Activated CD8-positive, alpha-beta memory T cell treated with anti-CD3 and anti-CD28 coated beads for 4 hours (primary cell): ENCODE results near the gene FDX2.

Experiments used
- DNase-seq, 2 donors: peaks; one replicate each; pipeline ENCODE4 v3.0.0-alpha.2; 2020; ENCODE audit warnings: low read depth in 2 of 2

FDX2 gene

DNA sequence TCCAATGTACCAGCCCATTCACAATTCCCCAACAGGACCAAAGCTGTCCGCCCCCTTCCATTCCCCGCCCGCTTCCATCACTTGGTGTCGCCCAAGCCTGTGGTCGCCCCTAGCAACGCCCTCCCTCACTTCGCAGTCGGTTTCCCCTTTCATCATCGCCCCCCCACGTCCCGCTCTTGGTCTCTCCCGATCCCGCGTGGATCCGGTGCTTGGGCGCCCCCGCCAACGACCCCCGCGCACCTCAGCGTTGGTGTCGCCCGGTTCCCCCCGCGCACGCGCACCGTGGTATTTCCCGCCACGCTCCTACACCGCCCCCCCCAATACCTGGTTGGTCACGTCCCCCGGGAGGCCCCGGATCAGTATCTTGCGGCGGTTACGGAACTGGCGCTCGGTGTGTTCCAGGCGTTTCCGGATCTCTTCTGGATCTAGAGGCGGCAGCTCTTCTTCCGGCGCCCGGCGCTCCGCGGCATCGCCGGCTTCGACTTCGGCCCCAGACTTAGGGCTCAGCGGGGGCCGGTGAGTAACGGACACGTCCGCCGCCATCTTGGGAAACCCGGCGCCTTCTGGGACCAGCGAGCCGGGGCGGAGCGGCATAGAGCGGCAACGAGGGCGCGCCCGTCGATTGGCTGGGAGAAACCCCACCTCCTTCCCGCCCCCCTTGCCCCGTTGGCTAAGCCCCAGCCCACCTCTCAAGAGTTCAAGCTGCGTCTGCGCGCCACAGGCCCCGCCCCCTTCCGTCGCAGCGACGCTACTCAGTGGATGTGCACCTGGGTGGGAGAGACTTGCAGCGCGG lies 17.3 kb upstream of the FDX2 start, which contains the start of gene RAVER1:
Gene RAVER1, minus strand, starts transcription at position 565 of the 793 bp plus-strand sequence. Its CDS starts 22 bp downstream, at position 543.
- peak; percentile 96 for DNase-seq

DNA sequence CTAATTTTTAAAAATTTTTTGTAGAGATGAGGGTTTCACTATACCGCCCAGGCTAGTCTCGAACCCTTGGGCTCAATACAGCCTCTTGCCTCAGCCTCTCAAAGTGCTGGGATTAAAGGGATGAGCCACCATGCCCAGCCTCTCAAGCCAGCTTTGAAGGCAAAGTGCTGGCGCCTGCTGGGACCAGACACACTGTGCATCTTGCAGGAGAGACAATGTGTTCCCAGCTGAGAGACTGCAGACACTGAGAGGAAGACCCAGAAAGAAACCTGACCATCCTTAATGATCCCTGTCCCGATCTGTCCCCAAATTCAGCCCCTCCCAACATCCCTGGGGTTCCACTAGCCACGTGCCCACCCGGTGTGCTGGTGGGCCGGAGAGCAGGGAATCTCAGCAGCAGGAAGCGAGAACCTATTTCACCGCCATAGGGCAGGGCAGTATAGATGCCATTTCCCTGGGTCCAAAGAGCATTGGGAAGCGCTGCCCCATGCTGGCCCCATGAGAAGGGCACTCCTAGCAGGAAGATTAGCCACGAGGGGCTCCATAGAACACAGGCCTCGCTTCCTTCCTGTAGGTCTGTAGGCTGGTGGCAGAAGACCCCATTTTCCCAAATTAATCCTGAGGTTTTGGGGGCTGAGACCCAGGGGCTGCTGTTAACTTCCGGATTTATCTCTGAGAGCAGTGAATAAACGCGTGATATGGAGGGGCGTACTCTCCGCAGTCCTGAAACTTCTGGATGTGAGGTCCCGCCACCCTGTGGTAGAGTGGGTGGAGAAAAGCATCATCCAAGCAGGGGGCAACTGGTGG lies 16.5 kb upstream of the FDX2 start:
- no peak for DNase-seq

DNA sequence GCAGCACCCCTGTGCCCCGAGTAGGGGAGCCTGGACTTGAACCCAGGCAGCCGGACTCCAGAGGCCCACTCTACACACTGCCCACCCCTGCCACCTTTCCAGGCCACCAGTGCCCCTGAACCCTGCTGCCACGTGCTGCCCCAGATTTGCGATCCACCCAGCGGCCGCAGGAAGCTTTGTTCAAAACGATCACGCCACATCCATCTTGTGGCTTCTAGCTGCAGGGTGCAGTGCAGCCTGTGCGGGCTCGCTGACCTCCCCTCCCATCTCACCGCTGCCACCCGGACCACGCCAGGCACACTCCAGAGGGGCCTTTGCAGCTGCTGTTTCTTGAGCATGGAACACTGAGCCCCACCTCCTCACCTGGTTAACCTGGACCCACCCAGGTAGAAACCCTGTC lies 13.7 kb upstream of the FDX2 start:
- no peak for DNase-seq

DNA sequence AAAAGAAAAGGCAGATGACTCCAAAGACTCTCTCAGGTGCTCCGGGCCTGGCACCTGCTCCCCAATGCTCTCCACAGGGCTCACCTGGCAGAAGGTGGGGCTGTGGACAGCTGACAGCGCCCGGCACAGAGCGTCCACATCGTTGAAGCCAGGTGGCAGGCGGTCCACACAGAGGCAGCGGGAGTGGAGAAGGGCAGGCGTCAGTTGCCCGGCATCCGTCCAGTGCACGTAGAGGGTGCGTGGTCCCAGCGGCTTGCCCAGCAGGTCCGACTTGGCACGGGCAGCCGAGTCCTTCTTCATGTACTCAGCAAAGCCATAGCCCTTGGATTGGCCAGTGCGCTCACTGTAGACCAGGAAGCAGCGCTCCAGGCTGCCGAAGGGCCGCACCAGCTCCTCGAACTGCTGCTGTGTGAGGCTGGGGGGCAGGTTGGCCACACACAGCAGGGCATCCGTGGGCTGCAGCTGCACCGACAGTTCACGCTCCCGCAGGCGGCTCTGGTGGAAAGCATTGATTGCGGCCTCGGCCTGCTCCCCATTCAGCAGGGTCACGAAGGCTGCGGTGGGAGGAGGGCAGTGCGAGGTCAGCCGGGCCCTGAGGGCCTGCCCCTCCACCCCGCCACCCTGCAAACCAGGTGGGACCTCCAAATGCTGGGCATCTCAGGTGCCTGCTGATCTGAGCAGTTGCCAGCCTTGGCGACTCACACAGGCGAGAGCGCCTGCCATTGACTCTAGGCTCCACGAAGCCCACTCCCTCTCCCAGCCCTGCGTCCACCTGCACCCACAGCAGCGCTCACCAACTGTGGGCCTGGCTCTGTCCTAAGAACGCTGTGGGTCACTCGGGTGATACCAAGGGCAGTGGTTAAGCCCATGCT lies 13.0 kb upstream of the FDX2 start:
- no peak for DNase-seq

DNA sequence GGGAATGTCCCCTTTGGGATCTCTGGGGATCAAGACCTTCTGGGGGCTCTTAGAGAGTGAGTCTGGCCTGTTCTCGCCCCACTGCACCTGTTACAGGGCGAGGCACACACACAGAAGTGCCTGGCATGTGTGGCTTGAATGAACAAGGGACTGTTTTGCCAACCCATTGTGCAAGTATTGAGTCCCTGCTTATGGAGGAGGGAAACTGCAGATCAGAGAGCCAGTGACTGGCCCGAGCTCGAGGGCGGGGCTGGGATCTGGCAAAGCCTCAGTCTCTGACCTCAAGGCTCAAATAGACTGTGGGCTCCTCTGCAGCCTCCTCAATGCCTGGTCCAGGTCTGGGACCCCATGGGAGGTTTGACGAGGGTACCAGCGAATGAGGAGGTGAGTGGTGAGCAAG lies 12.0 kb upstream of the FDX2 start:
- no peak for DNase-seq

DNA sequence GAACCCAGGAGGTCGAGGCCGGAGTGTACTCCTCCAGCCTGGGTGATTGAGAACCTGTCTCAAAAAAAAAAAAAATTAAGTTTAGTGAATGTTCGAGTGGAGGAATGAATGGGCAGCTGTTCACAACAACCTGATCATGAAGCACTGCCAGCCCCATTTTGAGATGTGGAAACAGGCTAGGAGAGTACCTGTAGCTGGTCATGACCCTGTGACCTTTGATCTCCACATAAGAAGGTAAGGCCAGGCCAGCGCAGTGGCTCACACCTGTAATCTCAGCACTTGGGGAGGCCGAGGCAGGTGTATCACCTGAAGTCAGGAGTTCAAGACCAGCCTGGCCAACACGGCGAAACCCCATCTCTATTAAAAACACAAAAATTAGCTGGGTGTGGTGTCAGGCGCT lies 9.9 kb upstream of the FDX2 start:
- no peak for DNase-seq

DNA sequence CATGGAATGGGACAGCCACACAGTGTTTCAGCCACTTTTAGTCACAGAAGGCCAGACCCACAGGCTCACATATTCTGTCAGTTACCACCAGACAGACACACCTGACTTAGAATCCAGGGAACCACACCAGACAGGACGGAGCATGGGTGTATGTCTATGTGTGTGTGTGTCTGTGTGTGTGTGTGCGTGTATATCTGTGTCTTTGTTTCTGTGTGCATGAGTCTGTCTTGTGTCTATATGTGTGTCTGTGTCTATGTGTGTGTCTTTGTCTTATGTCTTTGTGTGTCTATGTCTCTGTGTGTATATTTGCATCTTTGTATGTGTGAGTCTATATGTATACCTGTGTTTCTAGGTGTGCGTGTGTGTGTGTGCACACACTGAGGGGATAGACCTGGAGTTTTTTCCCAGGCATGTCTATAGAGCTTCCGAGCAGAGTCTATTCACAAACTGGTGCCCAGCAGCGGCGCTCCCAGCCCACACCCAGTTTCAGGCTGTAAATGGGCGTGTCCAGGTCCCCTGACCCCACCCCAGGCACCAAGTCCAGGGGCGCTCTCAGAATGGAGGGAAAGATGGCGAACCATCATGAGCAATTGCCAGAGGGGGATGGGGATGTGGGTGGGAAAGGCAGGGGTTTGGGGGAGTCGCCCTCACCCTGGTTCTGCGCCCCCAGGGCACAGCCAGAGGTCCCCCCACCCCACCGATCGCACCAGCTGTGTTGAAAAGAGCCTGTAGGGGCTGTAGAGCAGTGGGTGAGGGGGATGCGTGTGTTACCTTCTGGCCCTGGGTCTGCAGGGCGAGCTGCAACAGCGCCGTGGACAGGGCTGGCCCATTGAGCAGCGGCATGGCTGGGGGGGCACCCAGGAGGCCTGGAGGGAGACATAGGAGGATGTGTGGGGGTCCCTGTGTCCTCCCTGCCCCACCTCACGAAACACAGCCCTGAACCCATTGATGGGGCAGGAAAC lies 6.3 kb upstream of the FDX2 start:
- no peak for DNase-seq

DNA sequence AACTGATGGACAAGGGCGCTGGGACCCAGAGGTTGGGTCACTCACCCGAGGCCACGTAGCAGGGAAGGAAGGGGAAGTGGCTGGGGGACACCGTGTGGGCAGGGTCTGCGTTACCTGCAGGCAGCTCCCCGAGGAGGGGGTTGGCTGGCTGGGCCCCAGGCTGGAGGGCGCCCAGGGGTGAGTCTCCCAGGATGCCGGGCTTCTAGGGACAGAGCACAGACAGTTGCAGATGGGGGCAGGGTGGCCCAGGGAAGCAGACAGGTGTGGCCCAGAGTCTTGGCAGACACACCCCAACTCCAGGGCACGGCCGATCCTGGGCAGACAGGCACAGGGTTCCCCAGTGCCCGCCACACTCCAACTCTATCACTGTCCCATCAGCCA lies 5.6 kb upstream of the FDX2 start:
- no peak for DNase-seq

DNA sequence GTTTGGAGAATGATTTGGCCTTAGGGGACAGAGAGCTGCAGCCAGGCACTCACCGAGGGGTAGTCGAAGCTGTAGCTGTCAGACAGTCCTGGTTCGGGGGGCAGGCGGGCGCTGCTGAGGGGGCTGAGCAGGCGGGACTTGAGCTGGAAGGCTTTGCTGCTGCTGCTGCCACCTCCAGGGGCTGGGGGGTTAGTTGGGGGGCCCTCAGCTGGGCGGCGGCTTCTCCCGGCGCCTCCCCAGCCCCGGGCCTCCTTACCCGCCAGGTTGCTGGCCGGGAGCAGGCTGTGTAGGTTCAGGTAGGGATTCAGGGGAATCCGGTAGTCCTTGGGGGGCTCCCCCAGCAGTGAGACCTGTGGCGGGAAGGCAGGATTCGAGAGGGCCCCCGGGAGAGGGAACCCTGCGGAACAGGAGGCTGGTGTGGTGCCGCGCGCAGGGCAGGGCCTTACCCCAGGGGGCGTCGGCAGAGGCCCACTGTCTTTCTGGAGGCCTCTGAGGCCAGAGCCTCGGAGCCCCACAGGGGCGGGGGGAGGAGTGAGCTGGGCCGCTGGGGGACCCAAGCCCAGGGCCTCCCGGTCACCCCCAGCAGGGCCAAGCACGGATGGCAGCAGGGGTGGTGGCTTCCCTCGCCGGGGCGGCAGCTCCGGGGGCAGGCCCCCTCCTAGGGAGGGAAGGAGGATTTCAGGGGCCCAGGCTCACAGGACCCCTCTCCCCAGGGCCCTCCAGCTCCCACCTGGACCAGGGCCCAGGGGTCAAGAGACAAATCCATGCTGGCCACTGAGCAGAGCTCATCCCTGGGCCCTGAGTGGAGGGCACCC lies 5.0 kb upstream of the FDX2 start:
- no peak for DNase-seq

DNA sequence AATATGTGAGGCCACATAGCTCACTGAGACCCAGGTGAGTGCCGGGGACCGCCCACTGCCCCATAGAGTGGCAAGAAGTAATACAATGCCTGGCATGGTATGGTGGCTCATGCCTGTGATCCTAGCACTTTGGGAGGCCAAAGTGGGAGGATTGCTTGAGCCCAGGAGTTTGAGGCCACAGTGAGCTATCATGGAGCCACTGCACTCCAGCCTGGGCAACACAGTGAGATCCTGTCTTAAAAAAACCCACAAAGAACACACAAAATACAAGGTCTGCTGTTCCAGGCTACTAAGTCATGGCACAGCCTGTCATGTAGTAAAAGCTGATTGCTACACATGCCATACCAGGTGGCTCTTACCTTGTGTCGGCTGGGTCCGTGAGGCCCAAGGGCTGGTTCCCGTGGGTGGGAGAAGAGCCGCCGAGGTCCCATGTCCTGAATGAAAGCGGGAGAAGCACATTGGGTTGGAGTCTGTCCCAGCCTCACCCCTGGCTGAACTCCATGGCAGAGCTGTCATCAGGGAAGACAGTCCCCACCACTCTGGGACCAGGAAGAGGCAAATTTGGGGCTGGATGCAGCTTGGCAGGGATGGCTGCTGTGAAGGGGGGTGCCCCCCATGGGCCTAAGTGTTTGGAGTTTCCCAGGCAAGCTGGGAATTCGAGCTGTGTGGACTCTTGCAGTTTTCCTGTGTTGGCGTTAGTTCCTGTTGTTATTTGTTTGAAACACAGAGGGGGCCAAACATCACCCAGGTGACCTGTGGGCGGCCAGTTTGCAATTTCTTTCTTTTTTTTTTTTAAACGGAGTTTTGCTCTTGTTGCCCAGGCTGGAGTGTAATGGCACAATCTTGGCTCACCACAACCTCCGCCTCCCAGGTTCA lies 3.2 kb upstream of the FDX2 start:
- no peak for DNase-seq

DNA sequence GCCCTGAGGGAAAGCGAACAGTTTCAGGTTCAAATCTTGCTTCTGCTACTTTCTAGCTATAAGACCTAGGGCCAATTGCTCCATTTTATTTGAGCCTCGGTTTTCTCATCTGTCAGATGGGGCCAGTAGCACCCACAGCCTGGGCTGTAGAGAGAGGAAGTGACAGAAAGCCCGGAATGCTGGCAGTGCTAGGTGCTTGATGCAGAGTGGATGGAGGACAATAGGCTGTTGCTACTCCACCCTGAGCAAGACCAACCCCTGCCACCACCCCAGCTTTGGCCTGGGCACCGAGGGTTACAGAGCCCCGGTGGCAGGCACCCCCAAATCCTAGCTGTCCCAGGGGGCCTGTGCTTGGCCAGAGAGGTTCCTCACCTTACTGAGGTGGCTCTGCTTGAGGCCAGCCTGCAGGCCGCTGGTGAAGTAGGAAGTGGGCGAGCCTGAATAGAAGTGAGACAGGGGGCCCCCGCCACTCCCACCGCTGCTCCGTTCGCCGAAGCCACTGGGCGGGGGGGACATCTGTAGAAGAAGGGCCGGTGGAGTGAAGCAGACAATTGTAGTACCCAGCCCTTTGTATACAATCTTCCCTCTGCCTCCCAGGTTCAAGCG lies 2.1 kb upstream of the FDX2 start:
- no peak for DNase-seq

DNA sequence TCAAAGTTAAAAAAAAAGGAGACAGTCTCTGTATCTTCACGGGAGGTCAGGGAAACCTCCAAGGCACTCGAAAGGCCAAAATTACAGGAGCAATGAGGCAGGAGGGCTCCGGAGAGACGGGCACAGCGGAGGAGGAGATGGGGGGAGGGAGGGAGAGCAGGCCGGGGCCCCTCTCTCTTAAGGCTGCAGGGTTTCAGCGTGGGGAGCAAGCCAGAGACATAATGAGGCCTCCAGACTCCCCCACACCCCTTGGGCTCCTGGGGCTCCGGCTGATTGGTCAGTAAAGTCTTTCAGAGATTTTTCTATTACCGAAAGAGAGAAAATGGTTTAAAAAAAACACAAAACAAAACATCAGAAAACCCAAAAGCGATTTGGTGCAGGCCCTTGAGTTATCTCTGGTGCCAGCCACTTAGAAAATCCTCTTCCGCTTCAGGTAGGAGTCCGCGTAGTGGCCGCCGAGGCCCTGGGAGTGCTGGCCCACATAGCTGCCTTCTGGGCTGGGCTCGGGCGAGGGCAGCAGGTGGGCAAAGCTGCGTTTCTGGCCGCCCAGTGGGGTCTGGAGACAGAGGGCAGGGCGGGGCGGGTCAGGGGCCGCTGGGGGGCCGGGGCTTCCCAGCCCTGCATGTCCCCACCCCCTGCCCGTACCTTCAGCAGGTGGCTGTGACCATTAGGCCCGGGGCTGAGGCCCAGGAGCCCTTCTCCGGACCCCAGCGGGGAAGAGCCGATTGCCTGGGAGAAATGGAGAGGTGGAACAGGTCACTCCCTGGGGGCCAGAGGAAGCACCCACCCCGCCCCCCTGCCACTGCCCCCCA lies 1.4 kb upstream of the FDX2 start:
- DNase-seq = no peak

DNA sequence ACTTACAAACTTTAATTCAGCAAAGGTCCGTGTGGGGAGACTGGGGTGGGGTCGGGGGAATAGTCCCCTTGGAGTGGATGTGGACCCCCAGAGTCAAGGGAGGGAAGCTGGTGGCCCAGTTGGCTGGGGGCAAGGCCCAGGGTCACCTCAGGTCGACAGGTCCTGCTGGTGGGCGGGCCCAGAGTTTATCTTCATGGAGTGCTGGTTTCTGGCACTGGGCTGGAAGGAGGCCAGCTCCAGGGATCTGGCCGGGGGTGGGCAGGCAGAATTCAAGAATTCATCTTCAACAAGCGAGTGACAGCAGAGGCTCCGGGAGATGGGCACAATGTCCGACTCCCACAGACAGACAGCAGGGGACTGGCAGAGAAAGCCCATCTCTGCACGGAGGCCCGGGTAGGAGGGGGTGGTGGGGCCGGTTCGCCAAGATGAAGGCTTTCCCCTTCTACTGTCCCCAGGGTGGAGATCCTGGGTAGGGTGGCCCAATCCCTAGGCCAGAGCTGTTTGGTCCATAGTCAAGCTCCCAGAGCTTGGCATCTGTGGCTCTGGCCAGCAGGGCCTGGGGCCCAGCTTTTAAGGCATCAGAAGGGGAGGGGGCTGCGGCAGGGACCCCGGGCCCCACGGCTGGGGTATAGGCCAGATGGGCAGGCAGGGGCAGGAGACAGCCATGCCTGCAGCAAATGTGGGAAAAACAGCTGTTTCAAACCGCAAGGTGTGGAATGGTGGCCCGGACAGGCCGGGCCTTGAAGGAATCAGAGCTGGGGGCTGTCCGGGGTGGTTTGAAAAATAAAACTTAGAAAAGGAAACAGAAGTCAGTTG lies 622 bp upstream of the FDX2 start:
- no peak for DNase-seq

DNA sequence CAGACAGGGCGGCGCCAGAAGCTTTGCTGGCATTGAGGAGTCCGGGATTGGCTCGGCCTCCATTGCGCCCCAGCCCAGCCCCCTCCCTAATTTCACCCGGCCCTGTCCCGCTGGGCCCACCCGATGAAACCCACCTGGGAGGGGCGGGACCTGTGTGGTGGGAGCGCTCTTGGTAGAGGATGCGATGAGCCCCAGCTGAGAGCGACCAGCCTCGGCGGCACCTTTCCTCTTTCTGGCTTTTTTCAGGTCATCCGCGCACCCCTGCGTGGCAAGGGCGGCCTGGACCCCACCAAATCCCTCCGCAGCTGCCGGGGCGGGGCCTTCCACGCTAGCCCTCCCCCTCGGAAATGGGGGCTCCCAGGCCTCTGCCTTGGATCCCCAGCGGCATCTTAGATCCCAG lies 6.4 kb downstream of the FDX2 start, which contains the start of gene ZGLP1:
Gene ZGLP1, minus strand, starts transcription at position 393 of the 400 bp plus-strand sequence.
- no peak for DNase-seq

DNA sequence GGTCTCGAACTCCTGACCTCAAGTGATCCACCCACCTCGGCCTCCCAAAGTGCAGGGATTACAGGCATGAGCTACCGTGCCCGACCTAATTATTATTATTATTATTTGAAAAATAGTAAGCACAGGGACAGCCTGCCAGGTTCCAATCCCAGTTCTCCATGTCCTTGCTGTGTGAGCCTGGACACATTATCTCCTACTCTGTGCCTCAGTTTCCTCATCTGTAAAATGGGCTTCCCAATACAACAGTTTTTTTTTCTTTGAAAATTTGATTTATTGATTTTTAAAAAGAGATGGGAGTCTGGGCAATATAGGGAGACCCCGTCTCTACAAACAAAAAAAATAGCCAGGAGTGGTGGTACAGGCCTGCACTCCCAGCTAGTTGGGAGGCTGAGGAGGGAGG lies 9.5 kb downstream of the FDX2 start:
- no peak for DNase-seq

DNA sequence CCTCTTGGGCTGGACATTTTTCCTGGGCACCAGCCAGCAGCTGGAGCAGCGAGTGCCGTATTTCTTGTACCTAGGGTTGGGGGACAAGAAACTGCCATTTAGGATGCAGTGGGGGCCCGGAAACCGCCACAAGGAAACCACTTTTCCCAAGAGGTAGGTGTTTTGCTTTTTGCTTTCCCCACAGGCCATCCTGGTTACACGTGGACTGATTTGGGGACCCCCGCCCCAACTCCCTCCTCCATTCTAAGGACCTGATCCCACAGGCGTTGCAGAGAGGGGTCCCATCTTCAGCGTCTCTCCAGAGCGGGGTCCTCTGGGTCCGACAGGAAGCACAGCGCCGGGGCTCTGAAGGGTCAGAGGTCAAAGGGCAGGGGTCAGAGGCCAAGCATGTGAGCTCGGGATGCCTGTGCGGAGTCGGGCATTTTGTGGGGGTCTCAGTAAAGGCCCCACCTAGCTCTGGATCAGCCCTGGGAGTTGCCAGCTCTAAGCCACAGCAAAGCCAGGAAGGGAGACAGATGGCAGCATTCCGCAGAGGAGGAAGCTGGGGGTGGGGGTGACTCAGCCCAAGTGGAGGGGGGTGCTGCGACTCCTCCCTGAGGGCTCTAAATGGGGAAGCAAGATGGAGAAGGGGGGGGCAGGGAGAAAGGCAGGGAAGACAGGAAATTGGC lies 10.5 kb downstream of the FDX2 start:
- no peak for DNase-seq
